ENCODE data around the gene NOVA2.

- TF ChIP-seq CTCF (IDR thresholded peaks at IDR 0.05; ENCODE audit: insufficient read depth, low read depth, low read length) (no peak), EZH2 (IDR thresholded peaks at IDR 0.05; ENCODE audit: insufficient read depth, low read length) (no peak)
Observed at GRCh38 chr19:45999653-46000121, 26.0 kb upstream of the NOVA2 start.

Data from astrocyte (in vitro differentiated cells and primary cell).